Superior temporal gyrus (tissue), 1 donor: ENCODE results near the gene EFS.

ENCODE experiments used
- DNase-seq: peaks from one replicate; pipeline ENCODE4 v3.0.0-alpha.2; 2016; ENCODE audit errors: extremely low spot score

Gene EFS

DNA sequence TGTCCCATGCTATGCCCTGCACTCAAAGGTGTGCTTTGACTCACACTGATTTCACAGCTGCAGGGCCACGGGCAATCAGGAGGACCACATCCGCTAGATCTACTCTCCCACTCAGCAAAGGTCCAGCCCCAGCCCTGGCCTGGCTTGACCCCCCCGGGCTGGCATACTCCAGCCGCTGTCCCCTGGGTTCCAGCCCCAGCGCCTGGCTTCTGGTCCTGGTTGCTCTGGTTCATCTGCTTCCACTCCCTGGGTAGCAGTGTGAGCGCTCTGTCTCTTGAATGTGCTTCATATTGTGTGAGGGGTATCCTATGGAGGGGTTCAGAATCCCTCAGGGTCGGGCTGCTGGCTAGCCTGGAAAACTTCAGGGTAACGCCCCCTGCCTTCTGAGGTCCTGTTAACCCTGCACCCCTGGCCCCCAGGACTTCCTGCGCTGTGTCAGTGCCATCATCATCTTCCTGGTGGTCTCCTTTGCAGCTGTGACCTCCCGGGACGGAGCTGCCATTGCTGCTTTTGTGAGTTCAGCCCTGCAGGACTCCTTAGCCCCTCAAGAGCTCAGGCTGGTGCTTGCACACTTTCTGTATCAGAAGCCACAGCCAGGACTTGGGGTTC is 13.7 kb upstream of the EFS start:
- no peak for DNase-seq

DNA sequence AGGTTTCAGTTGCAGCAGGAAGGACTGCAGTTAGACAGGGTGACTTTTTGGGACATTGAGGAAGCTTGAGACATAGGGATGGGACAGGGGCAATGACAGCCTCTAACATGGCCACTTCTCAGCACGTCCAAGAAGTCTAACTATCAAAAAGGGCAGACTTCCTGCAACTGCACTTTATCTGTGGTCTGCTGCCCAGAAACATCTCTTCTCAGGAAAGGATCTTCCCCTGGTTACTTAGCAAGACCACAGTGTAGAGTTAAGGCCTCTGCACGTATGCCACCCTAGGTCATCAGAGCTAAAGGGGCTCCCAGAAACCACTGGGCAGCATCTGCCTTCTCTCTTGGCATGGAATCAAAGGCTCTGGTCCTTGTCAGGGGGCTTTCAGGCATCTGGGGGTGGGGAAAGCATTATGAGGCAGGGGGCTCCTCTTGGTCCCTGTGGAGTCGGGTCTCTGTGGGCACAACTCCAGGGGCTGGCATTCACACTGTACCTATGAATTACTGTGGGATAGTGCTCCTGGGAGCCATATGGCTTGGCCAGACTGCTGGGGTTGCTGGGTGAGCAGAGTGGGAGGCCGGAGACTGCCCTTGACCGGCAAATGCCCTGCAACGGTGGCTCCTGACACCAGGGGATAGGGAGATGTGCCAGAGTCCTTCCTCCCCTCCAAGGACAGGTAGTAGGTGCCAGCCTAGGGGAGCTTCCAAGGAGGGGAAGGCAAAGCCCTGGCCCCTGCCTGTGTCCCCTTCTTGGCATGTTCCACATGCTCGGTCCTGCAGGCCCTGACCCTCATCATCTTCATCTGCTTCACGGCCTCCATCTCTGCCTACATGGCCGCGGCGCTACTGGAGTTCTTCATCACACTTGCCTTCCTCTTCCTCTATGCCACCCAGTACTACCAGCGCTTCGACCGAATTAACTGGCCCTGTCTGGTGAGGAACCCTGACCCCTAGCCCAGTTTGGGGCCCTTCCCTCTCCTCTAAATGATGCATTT is 12.9 kb upstream of the EFS start:
- DNase-seq = peak; percentile 44

DNA sequence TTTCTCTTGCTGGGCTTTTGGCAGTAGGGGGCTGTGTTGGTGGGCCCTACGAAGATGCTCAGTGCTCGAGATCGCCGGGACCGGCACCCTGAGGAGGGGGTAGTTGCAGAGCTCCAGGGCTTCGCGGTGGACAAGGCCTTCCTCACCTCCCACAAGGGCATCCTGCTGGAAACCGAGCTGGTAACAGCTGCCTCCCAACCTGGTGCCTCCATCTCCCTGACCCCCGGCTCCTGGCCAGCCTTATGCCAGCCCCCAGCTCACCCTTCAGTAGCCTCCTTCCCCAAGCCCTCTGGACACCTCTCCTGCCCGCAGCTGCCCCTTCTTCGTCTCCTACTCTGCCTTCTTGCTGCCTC is 12.2 kb upstream of the EFS start:
- DNase-seq = no peak

DNA sequence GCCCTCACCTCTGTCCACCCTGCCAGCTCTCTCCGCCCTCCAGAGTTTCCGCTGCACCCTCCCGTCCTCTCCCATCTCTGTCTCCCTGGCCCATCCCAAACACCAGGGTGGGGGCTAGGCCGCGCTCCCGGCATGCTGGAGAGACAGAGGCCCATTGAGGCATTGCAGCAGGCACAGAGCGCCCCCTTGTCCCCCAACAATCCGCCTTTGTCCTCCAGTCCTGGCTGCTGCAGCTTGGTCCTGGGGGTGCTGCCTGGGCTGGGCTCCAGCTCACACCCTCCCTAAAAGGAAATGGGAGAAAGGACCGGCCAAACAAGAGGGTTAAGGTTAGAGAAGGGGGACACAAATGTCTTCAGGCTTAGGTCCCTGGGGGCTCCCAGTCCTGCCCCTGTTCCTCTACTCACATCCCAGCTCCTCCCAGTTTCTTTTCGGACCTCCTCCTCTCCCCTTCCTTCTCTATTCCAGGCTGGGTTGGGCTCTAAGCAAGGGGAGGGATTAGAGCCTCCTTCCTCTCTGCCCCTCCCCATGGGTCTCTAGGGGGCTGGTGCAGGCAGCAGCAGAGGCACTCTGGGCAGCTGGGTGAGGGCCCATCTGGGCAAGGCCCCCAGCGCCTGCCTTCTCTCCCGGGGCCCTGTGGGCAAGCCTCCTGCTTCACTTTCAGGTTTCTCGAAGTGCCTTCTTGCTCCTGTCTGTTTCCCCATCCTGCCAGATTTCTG is 11.7 kb upstream of the EFS start, which contains the start of gene CMTM5:
TSS of gene CMTM5 (plus strand) at position 565 of the 716 bp plus-strand sequence. CDS start 206 bp downstream, outside the sequence.
- DNase-seq = peak; percentile 94

GRCh38 chr14:23375527-23376251 is 10.7 kb upstream of the EFS start:
- no peak for DNase-seq

GRCh38 chr14:23373041-23373440 is 8.1 kb upstream of the EFS start:
- no peak for DNase-seq

DNA sequence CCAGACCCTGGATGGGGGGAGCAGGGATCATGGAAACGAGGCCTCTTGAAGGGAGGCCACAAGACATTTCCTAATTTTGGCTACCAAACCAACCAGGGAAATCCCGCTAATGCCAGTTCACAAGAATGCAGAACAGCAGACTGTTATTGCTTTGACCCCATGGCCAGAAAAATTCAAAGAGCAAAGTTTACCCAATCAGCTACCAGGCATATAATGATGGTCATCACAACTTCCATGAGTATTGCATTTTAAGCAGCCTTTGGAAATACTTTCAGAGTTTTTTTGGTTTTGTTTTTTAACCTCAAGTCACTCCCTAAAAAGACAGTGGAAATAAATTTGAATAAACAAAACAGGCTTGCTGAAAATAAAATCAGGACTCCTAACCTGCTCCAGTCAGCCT is 7.5 kb upstream of the EFS start, which contains the start of gene IL25:
TSS of gene IL25 (plus strand) at position 301 of the 400 bp plus-strand sequence.
- no peak for DNase-seq

GRCh38 chr14:23371865-23372264 is 6.9 kb upstream of the EFS start:
- no peak for DNase-seq

DNA sequence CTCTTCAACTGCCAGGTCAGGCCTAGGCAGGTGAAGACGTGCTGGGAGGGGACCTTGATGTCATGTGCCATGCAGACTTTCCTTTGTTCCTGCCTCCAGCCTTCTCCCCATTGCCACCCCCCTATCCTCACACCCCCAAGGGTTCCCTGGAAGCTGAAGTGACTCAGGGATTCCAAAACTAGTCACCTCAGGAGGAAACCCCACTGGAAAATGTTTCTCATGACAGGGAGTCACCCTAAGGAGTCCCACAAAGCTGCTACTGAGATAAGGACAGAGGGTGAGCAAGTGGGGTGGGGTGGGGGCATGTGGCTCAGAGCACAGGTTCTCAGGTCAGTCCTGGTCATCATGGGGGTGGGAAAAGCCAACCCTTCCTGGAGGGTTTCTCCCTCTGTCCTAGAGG is 5.2 kb upstream of the EFS start:
- no peak for DNase-seq

GRCh38 chr14:23366426-23366921 is 1.5 kb upstream of the EFS start:
- DNase-seq = peak; percentile 58

GRCh38 chr14:23365732-23366425 is 907 bp upstream of the EFS start:
- peak; percentile 61 for DNase-seq

DNA sequence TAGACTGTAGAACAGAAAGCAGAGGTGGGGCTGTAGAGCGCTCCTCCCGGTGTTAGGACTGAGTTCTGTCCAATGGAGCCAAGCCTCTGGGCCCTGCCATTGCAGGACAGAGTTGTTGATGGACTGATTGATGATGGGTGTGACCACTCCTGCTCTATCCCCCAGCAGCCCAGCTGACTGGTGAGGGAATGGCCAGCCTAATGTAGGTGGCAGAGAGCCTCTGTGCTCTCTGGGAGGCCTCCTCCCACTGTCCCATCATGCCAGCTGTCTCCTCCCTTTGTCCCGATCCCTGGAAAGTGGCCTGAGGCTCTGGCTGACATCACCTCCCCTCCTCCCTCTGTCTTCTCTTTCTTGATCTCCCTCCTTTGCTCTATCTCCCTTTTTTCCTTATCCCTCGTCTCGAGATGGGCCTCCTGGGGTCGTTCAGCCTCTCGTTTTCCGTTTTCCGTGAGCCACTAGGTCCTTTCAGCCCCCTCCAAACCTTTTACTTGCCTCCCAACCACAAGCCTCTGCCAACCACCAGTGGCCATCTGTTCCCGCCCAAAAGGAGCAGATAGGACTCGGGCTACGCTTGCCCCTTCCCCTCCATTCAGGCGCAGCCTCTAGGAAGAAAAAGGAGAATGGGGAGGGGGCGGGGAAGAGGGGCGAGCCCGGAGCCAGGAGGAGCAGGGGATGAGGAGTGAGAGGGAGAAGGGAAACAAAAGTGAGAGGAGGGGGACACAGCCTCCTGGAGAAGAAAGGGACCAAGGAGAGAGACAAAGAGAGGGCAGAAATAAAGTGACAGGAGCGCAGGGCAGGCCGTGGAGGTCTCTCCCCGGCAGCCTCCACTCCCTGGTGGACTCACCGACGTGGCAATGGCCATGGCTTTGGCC is 572 bp downstream of the EFS start:
- DNase-seq = peak; percentile 85

DNA sequence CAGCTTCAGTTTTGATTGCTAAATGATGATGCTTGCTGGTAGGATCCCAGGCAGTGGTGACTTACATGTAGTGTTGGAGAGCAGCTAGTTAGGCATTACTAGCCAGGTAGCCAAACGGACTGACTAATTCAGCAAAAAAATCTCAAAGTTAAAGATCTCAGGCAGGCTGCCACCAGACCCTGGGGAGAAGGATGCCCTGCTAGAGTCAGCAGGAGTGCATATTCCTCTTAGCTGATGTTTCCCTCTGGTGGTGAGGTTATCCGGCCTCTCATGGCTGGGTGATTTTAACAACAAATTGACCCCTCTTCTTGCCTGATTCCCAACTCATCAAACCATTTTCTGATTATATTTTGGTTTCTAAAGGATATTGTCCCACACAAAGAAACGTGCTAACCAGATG is 2.8 kb downstream of the EFS start:
- DNase-seq = peak; percentile 48

DNA sequence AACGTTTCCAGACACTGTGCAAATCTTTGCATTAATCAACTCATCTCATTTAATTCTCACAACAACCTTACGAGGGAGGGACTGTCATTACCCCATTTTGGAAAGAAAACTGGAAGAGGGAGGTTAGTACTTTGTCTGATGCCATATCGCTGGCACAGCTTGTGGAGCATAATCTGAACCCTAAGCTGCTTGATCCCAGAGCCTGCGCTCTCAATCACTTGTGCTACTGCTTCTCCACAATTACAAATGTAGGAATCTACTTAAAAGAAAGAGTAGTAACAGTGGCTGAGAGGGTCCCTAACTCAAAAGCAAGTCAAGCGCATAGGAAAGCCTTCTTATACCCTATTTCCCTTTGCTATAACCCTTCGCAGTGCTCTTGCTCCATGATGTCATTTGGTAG is 3.2 kb downstream of the EFS start:
- no peak for DNase-seq

GRCh38 chr14:23361320-23361719 is 3.7 kb downstream of the EFS start:
- DNase-seq = peak; percentile 77

- peak; percentile 79 for DNase-seq
Observed at GRCh38 chr14:23360496-23360895, 4.5 kb downstream of the EFS start.

DNA sequence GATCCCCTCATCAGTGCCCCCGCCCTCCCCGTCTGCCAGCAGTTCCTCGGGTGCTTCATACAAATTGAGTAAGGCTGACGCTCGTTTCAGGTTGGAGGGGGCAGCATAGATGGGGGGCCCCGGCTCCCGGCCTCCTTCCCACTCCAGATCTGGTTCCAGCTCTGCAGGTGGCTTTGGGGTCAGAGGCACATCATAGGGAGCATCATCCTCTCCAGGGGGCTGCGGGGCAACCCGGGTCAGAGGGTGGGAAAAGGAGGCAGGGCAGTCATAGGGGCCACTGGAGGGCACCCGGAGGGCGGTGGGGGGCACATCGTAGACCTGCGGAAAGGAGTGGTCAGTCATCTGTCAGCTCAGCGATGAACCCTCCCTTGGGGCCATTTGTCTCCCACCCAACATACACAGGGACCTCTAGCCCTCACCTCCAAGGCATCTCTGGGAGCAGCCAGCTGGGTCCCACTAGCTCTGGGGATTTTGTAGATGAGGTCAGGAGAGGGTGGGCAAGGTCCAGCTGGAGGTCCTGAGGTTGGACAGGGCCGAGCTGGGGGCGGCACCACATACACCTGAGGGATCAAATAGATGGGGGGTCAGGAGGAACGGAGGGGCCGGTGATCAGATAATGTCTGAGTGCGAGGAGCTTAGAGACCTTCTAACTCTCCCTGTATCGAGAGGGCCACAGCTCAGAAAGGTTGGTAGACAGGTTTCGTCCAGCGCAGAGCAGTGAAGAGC is 5.1 kb downstream of the EFS start:
- DNase-seq = no peak

DNA sequence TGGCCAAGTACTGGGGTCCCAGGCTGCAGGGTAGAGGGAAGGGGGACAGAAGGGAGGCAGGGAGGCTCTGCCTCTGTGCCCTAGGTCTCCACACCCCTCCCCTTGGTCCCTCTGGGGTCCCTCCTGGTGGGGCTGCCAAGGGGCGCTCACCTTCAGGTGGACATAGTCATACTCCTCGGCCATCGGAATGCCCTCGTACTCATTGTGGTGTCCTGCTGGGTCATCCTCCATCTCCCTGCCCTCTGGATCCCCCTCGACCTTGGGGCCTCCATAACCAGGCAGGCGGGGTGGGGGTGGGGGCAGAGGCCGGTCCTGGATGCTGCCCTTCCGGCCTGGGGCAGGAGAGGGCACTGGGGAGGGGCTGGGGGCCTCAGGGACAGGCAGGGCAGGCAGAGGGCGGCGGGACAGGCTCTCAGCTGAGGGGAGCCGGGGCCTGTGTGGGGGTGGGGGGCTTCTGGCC is 5.8 kb downstream of the EFS start:
- DNase-seq = no peak

DNA sequence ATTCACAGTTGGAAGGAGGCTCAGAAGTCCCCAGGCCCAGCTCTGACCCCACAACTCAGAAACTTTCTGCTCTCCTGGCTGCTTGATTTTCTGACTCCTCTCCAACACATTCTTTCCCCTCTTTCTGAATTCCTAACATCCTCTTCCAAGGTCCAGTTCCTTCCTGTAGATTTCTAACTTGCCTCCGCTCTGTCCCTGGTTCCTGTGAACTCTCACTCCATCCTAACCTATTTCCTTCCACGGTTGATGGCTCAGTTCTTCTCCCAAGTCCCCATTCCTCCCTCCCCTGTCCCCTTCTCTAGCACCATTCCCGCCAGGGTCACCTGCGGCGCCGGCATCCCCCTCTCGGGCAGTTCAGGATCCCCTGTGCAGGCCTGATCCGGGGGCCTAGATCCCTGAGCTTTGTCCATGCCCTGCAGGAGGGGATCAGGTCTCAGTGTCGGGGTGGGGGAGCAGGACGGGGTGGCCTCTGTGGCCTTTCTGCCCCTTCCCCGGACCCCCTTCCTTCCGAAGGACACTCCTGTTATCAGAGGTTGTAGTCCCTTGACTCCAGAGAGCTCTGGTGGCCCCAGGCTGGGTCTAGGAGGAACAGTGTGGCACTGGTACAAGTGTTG is 6.3 kb downstream of the EFS start:
- DNase-seq = no peak
